ENCODE measurements around the gene TM9SF1. TPM values are rescaled to one million over a fixed set of nuclear protein-coding genes. Genes with fewer than 3 reads are reported as not detected.

Gene TM9SF1
- total and polyA plus RNA-seq, 2 of the 4 experiments (the other 2 are of a cell fraction): 40.4 to 65.6 TPM

DNA sequence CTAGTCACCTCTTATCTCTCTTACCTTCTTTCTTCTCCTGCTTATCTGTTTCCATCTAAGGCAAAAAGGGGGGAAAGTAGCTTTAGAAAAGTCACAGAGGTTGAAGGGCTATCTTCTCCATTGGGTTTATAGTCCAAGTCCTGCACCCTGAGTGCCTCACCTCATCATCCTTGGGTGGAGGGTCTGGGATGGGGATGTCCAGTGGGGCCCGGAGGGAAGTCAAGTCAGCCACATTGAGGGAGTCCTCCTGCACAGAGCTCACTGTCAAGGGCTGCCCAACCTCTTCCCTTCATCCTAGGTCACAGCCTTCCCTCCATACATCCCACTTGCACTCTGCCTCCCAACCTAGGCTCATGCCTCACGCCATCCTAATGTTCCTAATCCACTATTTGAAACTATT lies 50.0 kb downstream of the TM9SF1 start:
- H3K27ac ChIP-seq (ENCODE audit: insufficient read depth, low read length): peak overlapping the region; percentile 8; the same call in 1 of the 2 replicates
- H4K5ac ChIP-seq (ENCODE audit: low read depth, low read length): no peak overlapping the region
- no peak overlapping the region for H2BK20ac ChIP-seq (ENCODE audit: low read depth, low read length)
- no peak overlapping the region for H3K18ac ChIP-seq (ENCODE audit: low read depth, low read length)
- ATAC-seq (ENCODE audit: low read depth): no peak
- BruUV-seq (replicated peaks): no TSS peak
- H3K9me3 ChIP-seq (ENCODE audit: control insufficient read depth, insufficient read depth, low read length): no peaks in the 10 kb centered on the region
- H3K9me1 ChIP-seq (ENCODE audit: insufficient read depth, low read length): peaks cover 15% of the 10 kb centered on the region
- in situ Hi-C loops (cut with MboI; ENCODE audit: low sequenced_read_pairs): loop anchor here (25.0 kb wide), 2 partner anchors 833 to 1058 kb away; partner anchors contain the start of genes ACIN1, BCL2L2, C14orf119 and PABPN1
- H2BK15ac ChIP-seq (ENCODE audit: low read depth, low read length): no peak overlapping the region
- peak overlapping the region; percentile 25; the same call in 1 of the 2 replicates for H2AK5ac ChIP-seq (ENCODE audit: low read depth, low read length)
- no peaks in the 10 kb centered on the region for H3K27me3 ChIP-seq (ENCODE audit: control insufficient read depth, insufficient read depth, low read length)
- dilution Hi-C loops (cut with HindIII; ENCODE audit: low sequenced_read_pairs, unreplicated experiment): no loop called here
- H3K14ac ChIP-seq (replicated peaks; ENCODE audit: low read depth, low read length): peak overlapping the region; percentile 72
- POLR2A ChIA-PET (ENCODE audit: unreplicated experiment): no interaction called here
- no peak overlapping the region for H4K91ac ChIP-seq (ENCODE audit: insufficient read depth, low read depth, low read length)
- no peak overlapping the region for H2BK120ac ChIP-seq (ENCODE audit: low read depth, low read length)
- 0 out of 2 replicates have a peak overlapping the region, but pooled peaks have one; percentile 28 for H3K4ac ChIP-seq (ENCODE audit: low read depth, low read length)
- H3K9ac ChIP-seq (ENCODE audit: low read depth, low read length): peak overlapping the region; percentile 76; the same call in 1 of the 2 replicates
- H3K79me1 ChIP-seq (ENCODE audit: low read depth in 1 of 2, low read length in 2 of 2): peaks cover 31 to 71% of the 10 kb centered on the region in 2 experiments
- no peak overlapping the region; a peak in 1 of 4 replicates for H4K8ac ChIP-seq (ENCODE audit: low read depth in 2 of 2, low read length in 2 of 2)
- H2AFZ ChIP-seq (replicated peaks; ENCODE audit: low read length, poor library complexity): no peak overlapping the region
- no CpG with 5 or more reads among the region's 2 CpGs for WGBS, 2 experiments (ENCODE audit: extremely low coverage in 2 of 2, insufficient read length in 1 of 2)
- H4K20me1 ChIP-seq (ENCODE audit: insufficient read depth, low read length): peaks cover 18% of the 10 kb centered on the region
- no peak for TF ChIP-seq MAZ (IDR thresholded peaks at IDR 0.05; ENCODE audit: borderline replicate concordance, low read depth, low read length)
- TF ChIP-seq MXI1 (IDR thresholded peaks at IDR 0.05; ENCODE audit: borderline replicate concordance, low read depth, low read length): no peak
- no peak for TF ChIP-seq CHD1 (IDR thresholded peaks at IDR 0.05; ENCODE audit: low read depth, low read length)
- peaks cover 12% of the 10 kb centered on the region for H3K36me3 ChIP-seq (ENCODE audit: control insufficient read depth, insufficient read depth, low read length)
- peaks cover 10% of the 10 kb centered on the region for H3K4me1 ChIP-seq (ENCODE audit: control insufficient read depth, insufficient read depth, low read length)
- no peak overlapping the region for H3K56ac ChIP-seq (ENCODE audit: extremely low read depth, insufficient read depth, low read length)
- H2BK5ac ChIP-seq (ENCODE audit: low read depth, low read length, poor library complexity, severe bottlenecking): peak overlapping the region; percentile 71
- no peak overlapping the region for H3K4me3 ChIP-seq (ENCODE audit: insufficient read depth, low read depth, low read length)
- no peak overlapping the region for H2AK9ac ChIP-seq (replicated peaks; ENCODE audit: low read depth, low read length, poor library complexity)
- DNase-seq: no peak
- peak overlapping the region; percentile 68; the same call in 1 of the 2 replicates for H3K23ac ChIP-seq (ENCODE audit: low read depth, low read length)
- CTCF ChIA-PET: interaction anchor here (0.6 kb wide), 1 partner anchor 298 kb away, joined by 3 read pairs; no protein-coding TSS in a partner anchor
- intact Hi-C loops (cut with micrococcal nuclease): no loop called here
- peak overlapping the region; percentile 96 for H3K4me2 ChIP-seq (ENCODE audit: low read depth, low read length)
